Measurements from ENCODE around the gene NTRK2. TPM values are rescaled to one million over a fixed set of nuclear protein-coding genes. Genes with fewer than 3 reads are reported as not detected.

The NTRK2 gene
- total RNA-seq, 1 donor from 2014 or later, result 221 TPM

DNA sequence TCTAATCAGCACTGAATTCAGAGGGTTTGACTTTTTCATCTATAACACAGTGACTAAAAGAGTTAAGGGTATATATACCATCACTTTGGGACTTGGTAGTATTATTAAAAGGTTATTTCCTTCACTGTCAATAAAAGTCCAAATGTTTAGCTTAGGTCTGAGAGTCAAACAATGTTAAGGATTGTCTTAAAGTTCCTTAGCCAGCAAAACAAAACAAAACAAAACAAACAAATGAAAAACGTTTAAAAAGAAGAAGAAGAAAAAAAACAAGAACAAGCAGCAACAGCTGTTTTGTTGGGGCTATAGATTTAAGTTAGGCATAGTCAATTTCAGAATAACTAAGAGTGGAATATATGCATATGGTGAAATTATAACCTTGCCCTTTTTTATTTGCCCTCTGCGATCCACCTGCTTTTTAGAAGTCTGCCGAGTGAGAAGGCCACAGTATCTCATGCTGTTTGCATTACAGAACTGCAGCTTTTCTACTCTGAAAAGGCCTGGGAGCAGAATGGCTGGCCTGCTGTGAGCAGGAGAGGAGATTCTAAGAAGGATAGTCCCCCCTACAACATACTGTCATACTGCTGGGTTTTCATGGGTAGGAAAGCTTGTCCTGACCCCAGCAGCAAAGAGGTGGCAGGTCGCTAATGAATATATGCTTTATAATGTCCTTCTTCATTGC is 141.7 kb downstream of the NTRK2 start:
- DNase-seq (ENCODE audit: low spot score in 2 of 2) (no peak), FAIRE-seq (no peak)

DNA sequence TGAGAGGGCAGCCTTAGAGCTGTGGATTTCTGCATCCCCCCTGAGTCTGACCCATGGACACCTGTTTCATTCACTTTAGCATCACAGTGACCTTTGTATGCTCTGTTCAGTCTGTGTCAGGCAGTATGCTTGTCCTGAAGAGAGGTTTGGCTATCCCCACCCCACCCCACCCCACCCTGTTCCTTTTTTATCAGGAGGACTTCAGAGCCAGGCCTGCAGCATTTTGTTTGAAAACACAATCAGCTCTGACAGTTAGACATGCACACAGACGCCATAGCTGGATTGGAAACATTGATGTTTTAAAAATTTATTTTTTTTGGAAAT is 142.2 kb downstream of the NTRK2 start:
- no peak for DNase-seq (ENCODE audit: low spot score in 2 of 2)
- FAIRE-seq, result no peak

DNA sequence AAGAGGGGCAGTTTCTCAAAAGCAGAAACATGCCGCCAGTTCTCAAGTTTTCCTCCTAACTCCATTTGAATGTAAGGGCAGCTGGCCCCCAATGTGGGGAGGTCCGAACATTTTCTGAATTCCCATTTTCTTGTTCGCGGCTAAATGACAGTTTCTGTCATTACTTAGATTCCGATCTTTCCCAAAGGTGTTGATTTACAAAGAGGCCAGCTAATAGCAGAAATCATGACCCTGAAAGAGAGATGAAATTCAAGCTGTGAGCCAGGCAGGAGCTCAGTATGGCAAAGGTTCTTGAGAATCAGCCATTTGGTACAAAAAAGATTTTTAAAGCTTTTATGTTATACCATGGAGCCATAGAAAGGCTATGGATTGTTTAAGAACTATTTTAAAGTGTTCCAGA is 142.8 kb downstream of the NTRK2 start:
- FAIRE-seq (no peak), DNase-seq (ENCODE audit: low spot score in 2 of 2) (no peak)

DNA sequence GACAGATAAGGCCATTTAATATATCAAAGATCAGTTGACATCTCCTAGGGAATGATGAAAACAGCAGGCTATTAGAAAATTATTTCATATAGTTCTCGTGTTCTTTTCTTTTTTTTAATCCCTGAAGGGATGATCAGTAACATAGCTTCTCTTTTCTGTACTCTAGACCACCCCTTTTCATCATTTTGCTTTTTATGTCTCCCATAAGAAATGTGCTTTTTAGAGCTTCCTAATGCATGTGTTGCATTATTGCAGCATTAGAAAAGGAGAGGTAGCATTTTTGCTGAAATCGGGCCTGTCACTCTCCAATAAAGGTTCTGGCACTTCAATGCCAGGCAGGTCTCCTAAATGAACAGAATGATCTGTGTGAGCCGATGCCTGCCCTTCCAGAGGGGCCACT is 143.3 kb downstream of the NTRK2 start:
- DNase-seq (ENCODE audit: low spot score in 2 of 2) (no peak), FAIRE-seq (no peak)

DNA sequence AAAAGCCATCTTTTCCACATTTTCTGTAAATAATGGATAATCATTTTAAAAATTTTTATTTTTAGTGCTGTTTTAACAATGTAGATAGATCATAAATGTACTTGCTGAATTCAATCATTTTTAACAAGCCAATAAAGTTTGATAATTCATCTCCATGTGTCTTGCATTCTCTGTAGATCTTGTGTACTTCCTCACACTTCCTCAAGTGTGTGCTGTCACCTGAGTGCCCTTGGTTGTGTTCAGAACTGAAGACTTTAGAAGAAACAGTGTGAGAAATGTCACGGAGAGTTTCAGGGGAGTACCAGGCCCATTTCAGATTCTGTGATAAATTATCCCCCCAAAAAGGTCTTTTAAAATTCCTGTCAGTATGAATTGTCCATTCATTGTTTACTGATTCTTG is 146.0 kb downstream of the NTRK2 start:
- FAIRE-seq (no peak), DNase-seq (ENCODE audit: low spot score in 2 of 2) (no peak)

DNA sequence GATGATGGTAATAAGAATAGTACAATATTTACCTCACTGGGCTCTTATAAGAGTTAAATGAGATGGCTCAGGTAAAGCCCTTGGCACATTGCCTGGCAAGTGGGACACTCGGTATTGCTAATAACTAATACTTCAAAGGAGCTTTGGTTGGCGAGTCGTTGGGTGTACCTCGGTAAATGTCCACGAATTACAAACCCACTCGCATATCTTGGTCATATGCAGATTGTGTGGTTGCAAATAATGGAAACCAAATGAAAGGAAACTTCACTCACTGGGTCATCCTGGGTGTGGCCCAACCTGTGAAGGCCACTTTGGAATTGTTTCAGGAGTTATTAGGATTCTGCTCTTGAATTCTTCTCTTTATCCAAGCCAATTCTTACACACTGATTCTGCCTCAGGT is 147.5 kb downstream of the NTRK2 start:
- FAIRE-seq, result no peak

DNA sequence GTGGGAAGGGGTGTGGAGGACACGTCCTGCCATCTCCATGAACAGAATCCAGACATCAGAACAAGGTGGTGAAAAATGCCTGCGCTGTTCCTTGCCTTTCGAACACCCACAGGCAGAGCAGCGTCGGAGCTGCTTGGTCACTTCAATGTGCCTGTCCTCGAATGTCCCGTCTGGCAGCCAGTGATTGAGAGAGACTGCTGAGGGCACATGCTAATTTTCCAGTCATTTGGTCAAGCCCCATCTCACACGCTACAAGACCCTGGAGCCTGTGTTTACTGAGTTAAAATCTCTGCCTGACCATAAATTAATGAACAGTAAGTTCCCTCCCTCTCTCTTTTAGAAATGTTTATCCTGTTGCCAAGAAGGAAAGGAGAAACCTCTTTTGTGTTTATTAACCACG is 149.3 kb downstream of the NTRK2 start:
- no peak for DNase-seq (ENCODE audit: low spot score in 2 of 2)
- no peak for FAIRE-seq

More for the DNA sequence above, 147.5 kb downstream of the NTRK2 start:
- DNase-seq (ENCODE audit: low spot score in 2 of 2), result no peak

DNA sequence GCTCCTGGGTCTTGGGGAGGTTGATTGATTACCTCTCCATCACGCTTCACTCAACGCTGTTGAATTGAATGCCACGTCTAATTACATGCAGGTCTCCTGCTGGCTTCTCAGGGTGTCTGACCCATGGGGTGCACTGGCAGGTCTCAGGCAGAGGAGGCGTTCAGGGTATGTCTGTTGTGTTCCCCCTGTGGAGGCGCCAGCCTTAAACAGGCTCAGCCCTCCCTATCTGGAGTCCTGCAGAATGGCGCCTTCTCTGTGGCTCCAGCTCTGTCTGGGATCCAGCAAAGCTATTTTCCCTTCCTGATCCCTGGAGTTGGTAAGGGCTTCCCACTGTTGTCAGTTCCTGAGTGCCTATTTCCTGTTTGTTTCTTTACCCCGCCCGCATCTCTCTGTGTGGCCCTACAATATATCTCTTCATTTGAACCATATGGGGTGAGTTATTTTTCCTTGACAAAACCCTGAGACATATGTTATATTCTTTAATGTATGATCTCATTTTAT is 150.0 kb downstream of the NTRK2 start:
- FAIRE-seq (no peak), DNase-seq (ENCODE audit: low spot score in 2 of 2) (no peak)

DNA sequence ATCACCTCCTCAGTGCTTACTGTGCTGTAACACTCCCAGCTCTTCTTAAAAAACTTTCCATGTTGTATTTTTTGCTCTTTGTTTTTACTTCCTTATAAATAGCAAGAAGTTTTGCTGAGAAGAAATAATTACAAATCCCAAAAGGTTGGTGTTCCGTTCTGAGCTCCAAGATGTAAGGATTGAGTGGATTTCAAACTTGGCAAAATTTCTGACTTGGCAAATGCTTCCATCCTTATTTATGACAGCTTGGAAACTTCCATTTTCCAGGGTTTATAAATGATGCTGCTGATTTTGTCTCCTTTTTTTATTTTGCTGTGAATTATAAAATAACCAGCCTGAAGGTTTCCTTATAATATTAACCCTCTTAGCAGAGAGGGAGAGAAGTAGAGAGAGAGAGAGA is 151.9 kb downstream of the NTRK2 start:
- FAIRE-seq, result no peak
- no peak for DNase-seq (ENCODE audit: low spot score in 2 of 2)

DNA sequence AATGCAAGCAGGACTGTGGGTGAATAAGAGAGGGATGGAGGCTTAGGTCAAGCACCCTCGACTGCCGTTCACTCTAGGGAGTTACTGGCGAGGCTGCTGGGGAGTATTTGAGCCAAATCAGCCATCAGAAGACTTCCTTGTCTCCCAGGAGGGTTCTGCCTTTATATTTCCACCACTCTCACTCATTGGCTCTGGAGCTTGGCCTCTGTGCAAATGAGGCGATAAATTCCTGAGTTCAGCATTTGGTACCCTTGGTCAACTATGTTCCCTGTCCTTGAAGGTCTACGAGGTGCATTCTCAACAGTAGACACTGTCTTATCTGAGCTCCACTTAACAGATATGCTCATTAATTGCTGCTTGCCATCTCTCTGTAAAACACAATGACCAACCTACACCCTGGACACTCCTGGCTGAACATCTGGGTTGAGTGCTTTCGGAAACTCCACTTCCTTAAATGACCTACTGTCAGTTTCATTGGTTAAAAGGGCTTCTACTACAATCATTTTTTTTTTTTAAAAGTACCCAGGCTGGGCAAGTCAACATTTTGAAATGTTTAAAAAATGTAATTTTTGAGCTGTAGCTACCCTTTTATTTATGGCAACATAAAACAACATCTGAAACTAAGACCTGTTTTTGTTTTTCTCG is 153.2 kb downstream of the NTRK2 start:
- DNase-seq (ENCODE audit: low spot score in 2 of 2) (no peak), FAIRE-seq (no peak)

DNA sequence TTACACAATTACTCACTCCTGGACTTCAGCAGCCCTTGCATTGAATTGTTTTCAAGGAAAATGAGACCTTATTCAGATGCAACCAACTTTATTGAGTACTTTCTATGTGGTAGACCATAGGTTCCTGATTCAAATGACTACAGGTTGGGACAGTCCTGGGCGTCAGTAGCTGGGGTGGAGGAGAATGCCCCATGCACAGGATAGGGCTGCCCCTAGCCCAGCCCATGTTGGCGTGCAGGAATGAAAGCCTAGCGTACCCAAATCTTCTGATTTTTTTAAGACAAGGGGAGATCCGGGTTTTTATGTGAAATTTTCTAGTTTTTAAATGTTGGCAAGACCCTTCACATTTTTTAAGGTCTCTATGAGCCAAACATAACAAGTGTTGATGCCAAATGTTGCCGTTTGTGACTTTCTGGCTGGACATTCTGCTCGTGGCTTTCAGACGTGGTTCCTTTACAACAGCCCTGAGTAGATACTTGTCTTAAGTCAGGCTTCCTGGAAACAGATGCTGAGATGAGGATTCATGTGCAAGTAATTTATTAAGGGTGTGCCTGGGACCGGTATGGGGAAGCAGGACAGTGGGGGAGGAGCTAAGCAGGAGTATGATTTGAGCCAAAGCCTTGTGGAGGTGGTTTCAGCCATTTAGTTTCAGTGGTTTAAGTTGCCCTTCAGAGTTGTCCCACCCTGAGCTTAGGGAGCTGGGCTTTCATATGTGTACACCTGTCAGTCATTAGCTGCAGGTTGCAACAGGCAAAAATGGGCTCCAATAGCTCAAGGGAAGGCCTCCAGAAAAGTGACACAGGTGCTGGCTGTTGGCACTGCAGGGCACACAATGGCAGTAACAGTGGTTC is 154.1 kb downstream of the NTRK2 start:
- FAIRE-seq, result no peak

DNA sequence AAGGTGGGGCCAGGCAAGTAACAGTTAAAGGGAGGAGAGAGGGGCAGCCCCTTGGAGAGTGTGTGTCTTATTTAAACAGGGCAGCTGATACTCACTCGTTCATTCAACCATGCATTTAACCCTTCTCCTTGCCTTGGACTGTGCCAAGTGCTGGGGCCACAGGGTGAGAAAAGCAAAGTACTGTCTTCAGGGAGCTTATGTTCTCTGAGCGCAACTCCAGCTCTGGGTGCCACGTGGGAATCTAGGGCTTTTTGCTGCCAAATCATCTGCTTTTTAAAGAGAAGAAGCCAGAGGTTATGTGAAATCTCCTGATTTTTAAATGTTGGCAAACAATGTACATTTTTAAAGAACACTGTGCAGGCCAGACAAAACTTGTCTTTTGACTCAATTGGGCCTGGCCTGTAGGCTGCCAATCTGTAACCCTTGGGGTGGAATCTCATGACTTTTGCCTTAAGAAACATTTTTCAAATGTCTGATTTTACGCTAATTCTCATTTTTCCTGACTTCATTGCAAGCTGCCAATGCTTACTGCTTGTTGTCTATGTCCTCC is 157.8 kb downstream of the NTRK2 start:
- DNase-seq (ENCODE audit: low spot score in 2 of 2), result no peak
- no peak for FAIRE-seq

More for the DNA sequence above, 154.1 kb downstream of the NTRK2 start:
- no peak for DNase-seq (ENCODE audit: low spot score in 2 of 2)

DNA sequence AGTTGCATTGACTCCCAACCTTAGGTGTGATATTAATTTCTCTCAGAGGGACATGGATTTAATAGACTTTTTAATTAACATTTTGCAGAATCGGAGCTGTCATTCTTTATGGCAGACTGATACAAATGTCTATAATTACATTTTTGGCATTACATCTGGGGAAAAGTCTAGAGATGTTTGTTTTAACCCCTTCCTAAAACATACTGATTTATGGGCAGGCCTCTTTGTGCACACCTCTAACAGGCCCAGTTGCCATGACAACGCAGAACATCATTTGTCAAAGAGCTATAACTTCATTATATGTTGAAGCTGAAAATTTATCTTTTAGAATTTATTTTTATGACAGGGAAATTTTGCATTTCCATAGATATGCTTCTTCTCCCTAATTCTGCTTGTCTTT is 158.5 kb downstream of the NTRK2 start:
- FAIRE-seq, result no peak
- DNase-seq (ENCODE audit: low spot score in 2 of 2), result no peak

DNA sequence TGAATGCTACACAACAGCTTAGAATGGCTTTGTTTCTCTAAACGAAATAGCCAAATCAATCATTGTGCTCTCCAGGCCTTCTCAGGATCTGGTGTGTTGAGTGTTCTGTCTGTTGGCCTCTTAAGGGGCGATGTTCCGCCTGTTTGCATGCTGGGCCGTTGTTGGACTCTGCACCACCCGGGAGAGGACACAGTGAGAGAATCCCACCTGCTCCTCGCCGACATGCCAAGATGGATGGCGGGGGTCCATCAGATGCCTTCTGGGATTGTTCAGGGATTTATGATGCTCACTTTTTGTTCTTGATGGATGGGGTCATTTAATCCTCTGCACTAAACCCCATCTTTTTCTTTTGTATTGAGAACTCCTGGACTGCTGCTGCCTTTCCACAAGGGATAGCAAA is 159.9 kb downstream of the NTRK2 start:
- DNase-seq (ENCODE audit: low spot score in 2 of 2), result no peak
- no peak for FAIRE-seq

DNA sequence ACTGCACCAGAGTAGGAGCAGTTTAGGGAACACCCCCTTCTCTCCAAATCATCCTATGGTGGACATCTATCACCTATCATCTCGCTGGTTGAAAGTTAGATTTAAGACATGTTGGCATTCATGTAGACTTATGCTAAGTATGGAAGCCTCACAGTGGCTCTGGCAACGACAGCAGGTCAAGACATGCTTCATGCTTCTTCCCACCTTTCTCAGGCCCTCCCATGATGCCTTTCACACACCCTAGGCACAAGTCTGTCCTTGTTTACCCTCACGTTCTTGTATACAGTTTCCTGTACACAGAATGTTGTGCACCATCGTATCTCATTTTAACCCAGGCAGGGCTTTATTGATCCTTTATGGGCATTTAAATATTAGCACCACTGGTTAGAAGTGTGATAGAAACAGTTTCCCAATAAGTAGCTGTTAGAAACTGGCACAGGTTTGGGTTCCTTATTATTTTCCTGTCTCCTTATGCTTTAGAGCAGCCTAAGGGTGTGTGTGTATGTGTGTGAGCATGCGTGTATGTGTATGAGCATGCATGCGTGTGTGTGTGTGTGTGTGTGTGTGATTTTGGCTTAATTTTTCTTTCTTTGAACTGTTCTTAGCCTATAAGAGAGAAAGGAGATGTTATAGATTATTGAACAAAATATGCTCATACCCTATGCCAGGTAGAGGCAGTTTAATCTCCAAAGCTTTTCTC is 160.6 kb downstream of the NTRK2 start:
- FAIRE-seq, result no peak
- DNase-seq (ENCODE audit: low spot score in 2 of 2), result no peak

DNA sequence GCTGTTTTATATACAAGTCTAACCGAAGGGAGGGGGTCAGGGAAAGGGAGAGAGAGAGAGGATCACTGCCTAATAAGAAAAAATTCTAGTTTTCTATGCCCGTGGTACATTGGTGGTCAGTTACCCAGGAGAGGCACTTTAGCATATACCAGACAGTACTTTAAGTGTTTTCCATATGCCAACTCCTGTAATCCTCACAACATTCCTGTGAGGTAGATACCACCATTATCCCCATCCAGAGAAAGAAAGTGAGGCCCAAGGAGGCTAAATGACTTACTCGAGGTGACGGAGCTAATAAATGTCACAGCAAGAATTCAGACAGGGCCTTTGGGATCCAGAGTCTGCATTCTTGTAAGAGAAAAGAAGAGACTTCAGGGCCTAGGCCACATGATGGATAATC is 161.8 kb downstream of the NTRK2 start:
- DNase-seq (ENCODE audit: low spot score in 2 of 2) (no peak), FAIRE-seq (no peak)

DNA sequence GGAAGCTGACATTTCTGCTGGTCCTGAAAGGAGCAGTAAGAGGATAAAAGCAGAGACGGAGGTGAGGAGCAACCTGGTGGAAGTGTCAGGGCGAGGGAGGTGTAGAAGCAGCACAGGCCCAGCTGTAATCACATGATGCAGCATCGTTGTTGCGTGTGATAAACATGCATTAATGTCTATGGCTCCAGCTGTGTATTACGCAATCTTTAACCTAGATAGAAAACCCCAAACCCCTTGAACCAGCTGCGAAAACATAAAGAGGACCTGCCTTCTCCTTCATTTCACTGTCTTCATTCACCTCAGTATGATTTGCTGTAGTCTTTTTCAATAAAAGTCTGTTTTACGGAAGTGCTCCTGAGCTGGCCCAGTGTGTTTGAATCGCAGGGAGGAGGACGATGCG is 162.9 kb downstream of the NTRK2 start:
- FAIRE-seq, result no peak
- DNase-seq (ENCODE audit: low spot score in 2 of 2), result no peak

DNA sequence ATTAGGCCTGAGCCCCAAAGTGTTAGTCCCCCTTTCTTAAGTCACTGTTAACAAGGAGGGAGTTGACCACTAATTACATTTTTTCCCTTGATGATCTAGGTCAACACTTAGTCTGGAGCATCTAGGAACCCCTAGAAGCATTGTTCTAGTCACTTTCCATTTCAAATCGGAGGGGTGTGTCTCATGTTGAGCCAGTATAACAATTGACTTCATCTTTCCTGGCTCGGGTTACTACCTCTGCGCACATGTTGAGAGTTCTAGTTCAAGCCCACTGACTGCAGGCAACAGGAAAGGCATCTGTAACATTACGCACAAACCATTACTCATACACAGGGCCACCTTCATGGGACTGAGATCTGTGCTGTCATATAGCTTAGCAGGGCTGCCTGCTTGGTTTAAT is 164.9 kb downstream of the NTRK2 start:
- no peak for FAIRE-seq

DNA sequence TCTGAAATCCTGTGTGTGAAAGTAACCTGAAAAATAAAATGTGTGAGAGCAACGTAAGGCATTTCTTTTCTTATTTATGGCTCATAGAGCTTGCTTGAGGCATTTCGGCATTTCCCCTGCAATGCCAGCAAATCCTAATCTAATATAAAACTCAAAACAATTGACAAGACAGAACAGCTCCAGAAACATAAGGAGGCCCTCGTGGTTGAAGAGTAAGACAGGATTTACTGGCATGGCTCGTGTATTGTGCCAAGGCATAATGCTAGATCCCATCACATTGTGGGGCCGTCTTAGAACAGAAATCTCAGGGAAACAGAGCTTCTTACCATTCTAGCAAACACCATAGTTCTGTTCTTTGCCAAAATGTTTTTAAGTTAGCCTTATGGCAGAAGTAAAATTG is 166.2 kb downstream of the NTRK2 start:
- FAIRE-seq (no peak), DNase-seq (ENCODE audit: low spot score in 2 of 2) (no peak)

More for the DNA sequence above, 164.9 kb downstream of the NTRK2 start:
- no peak for DNase-seq (ENCODE audit: low spot score in 2 of 2)

DNA sequence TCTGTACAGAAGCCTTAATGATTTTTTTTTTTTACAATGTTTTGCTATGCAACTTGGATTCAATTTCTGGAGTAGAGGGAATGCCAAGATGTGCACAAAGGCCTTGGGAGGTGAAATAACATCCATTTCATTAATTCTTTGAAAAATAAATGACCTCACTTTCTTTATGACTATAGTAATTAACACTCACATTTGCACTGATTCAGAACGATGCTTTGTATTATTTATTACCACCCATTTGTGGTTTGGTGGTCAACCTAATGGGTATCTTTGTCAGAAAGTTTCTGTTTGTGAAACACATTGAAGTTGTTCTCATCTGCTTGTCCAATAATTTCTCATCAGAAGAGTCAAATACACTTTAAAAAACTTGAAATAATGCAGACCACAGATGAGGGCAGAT is 169.3 kb downstream of the NTRK2 start:
- no peak for FAIRE-seq
- no peak for DNase-seq (ENCODE audit: low spot score in 2 of 2)

DNA sequence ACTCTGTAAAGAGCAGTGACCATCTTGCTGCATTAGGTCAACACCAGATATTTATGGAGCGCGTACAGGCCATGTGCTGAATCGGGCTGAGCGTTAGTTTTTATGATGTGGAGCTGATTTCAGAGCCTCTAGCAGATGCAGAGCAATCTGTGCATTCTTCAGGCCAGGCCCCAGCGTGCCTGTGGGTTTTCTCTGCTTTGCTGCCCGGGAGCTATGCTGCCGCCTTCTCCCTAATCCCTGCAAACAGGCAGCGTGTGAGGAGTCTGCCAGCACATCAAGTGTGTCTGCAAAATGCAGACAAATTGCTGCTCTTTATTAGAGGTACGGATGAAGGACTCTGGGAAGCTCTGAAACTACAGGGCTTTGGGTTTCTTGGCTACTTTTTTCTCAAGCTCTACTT is 170.0 kb downstream of the NTRK2 start:
- FAIRE-seq (no peak), DNase-seq (ENCODE audit: low spot score in 2 of 2) (no peak)
